GM12891 (cell line): ENCODE results near the gene TRIM29.

Source experiments
- PAX5 ChIP-seq: IDR thresholded peaks from 2 replicates; pipeline ENCODE4 v1.6.1; 2011; ENCODE audit warnings: low read length, moderate library complexity, mild to moderate bottlenecking; ENCODE audit not compliant: insufficient read depth, severe bottlenecking
- POLR2A ChIP-seq: IDR thresholded peaks from 2 replicates; pipeline ENCODE4 v1.6.1; 2011; ENCODE audit warnings: low read depth, low read length, control low read depth
- POLR2AphosphoS5 ChIP-seq: IDR thresholded peaks from 2 replicates; pipeline ENCODE4 v1.6.1; 2011; ENCODE audit warnings: low read depth, low read length, control low read depth
- SPI1 ChIP-seq: IDR thresholded peaks from 2 replicates; pipeline ENCODE4 v1.6.1; 2011; ENCODE audit warnings: low read depth, low read length, control low read depth
- TAF1 ChIP-seq: IDR thresholded peaks from 2 replicates; pipeline ENCODE4 v1.6.1; 2011; ENCODE audit warnings: low read depth, low read length, control low read depth

- TF ChIP-seq POLR2AphosphoS5: no peak
- no peak for TF ChIP-seq POLR2A
- no peak for TF ChIP-seq PAX5
- no peak for TF ChIP-seq SPI1
- TF ChIP-seq TAF1: no peak
Observed at GRCh38 chr11:120064341-120064740, 73.6 kb downstream of the TRIM29 start.
